ENCODE data around the gene PHLDA2. TPM values are rescaled to one million over a fixed set of nuclear protein-coding genes. Genes with fewer than 3 reads are reported as not detected.

Gene PHLDA2
- total and polyA plus RNA-seq, 9 of the 15 experiments (the other 6 are each of a cell fraction or from before 2014, with no cell fraction given): 0.43 to 42.4 (median 4.7) TPM

- TF ChIP-seq ZKSCAN1 (IDR thresholded peaks at IDR 0.05; ENCODE audit: low read depth, low read length): peak; percentile 94
- peak; percentile 41; the same call in 1 of the 2 replicates for TF ChIP-seq GABPB1 (CRISPR knock-in tag; IDR thresholded peaks at IDR 0.05)
- TF ChIP-seq CTBP1 (IDR thresholded peaks at IDR 0.05; ENCODE audit: borderline replicate concordance): peak; percentile 73
- peak; percentile 53 to 80 for TF ChIP-seq RAD21 (CRISPR knock-in tag; conservative IDR thresholded peaks at IDR 0.05 in 1 of 2, IDR thresholded peaks at IDR 0.05 in 1 of 2)
- no peak for TF ChIP-seq NR2F6 (CRISPR knock-in tag; IDR thresholded peaks at IDR 0.05)
- peak; percentile 24; the same call in 1 of the 2 replicates for TF ChIP-seq RB1 (IDR thresholded peaks at IDR 0.05; ENCODE audit: low read depth)
- TF ChIP-seq SMARCA5 (IDR thresholded peaks at IDR 0.05): peak; percentile 76; the same call in 1 of the 2 replicates
- TF ChIP-seq ZSCAN29 (IDR thresholded peaks at IDR 0.05): no peak
Observed at GRCh38 chr11:2930704-2931419, 1.6 kb upstream of the PHLDA2 start (continued).

- POLR2A ChIA-PET: interaction anchor here (0.5 to 2.3 kb wide), 24 partner anchors 10 to 1555 kb away, joined by 3 to 22 read pairs (median 4); a partner anchor contains a TSS
- peak overlapping the region; percentile 68 to 81 for H3K9ac ChIP-seq (ENCODE audit: insufficient read depth in 1 of 2, low read depth in 2 of 2, low read length in 2 of 2)
- BruUV-seq (replicated peaks): TSS peak; percentile 60
- TF ChIP-seq U2AF1 (optimal IDR thresholded peaks at IDR 0.05; ENCODE audit: low read depth, low read length): no peak
- TF ChIP-seq ZBTB5 (IDR thresholded peaks at IDR 0.05): no peak; the same call in 1 of the 2 replicates
- TF ChIP-seq SIN3B (IDR thresholded peaks at IDR 0.05; ENCODE audit: low read depth): no peak
- TF ChIP-seq SLC30A9 (CRISPR knock-in tag; IDR thresholded peaks at IDR 0.05): no peak
- 0 out of 2 replicates have a peak, but pooled peaks have one; percentile 49 for TF ChIP-seq ZNF589 (CRISPR knock-in tag; IDR thresholded peaks at IDR 0.05; ENCODE audit: low read depth)
- TF ChIP-seq SETDB1 (IDR thresholded peaks at IDR 0.05; ENCODE audit: low read length): no peak
Observed at GRCh38 chr11:2929950-2930703, 907 bp upstream of the PHLDA2 start.

More at GRCh38 chr11:2929950-2930703, 907 bp upstream of the PHLDA2 start:
- no peaks in the 10 kb centered on the region for H3K27me3 ChIP-seq (ENCODE audit: control insufficient read depth in 2 of 2, insufficient read depth in 2 of 2, low read length in 2 of 2)
- peaks cover 10 to 66% of the 10 kb centered on the region in 2 experiments; a peak in 4 of 5 replicates for H3K4me1 ChIP-seq (replicated peaks in 1 of 2; ENCODE audit: control insufficient read depth in 2 of 2, insufficient read depth in 2 of 2, low read length in 2 of 2)
- DNase-seq (ENCODE audit: extremely low read depth in 1 of 4, low spot score in 3 of 4): peak; percentile 72 to 76 (median 74)
- WGBS (ENCODE audit: insufficient coverage, low coverage, missing lambda C conversion rate): 5% methylated on average over 37 of the region's 47 CpGs
- H4K20me1 ChIP-seq (replicated peaks; ENCODE audit: control insufficient read depth, insufficient read depth, low read length): peaks cover 13% of the 10 kb centered on the region
- no peaks in the 10 kb centered on the region for H3K9me3 ChIP-seq (replicated peaks; ENCODE audit: control insufficient read depth, insufficient read depth, low read depth, low read length)
- H3K4me3 ChIP-seq: peak overlapping the region; percentile 76
- H3K9me1 ChIP-seq (ENCODE audit: control insufficient read depth, insufficient read depth, low read length): no peaks in the 10 kb centered on the region
- ATAC-seq: peak; percentile 66
- CTCF ChIA-PET (ENCODE audit: low intra/inter-chr PET ratio): interaction anchor here (0.8 to 5.2 kb wide), 4 partner anchors 37 to 397 kb away, joined by 3 to 59 read pairs (median 6); no protein-coding TSS in a partner anchor
- peak overlapping the region; percentile 73 for H3K27ac ChIP-seq (ENCODE audit: extremely low read depth, low read depth, low read length)
- peak overlapping the region; percentile 93 for H2AFZ ChIP-seq (ENCODE audit: low read depth, low read length)
- H3K79me2 ChIP-seq (ENCODE audit: control insufficient read depth, insufficient read depth, low read length): peaks cover 15% of the 10 kb centered on the region; the same call in 2 of the 3 replicates
- FAIRE-seq: peak; percentile 85
- no peaks in the 10 kb centered on the region for H3K36me3 ChIP-seq (ENCODE audit: control insufficient read depth, insufficient read depth, low read length)
- H3K4me2 ChIP-seq (ENCODE audit: insufficient read depth, low read length): peak overlapping the region; percentile 87
- in situ Hi-C loops (cut with MboI) (no loop called here), intact Hi-C loops (cut with micrococcal nuclease) (loop anchor here (1.0 kb wide), 2 partner anchors 38 to 397 kb away; no protein-coding TSS in a partner anchor)

Data from K562 (cell line).